Measurements from ENCODE around the gene TIAM2.

TIAM2 gene

DNA sequence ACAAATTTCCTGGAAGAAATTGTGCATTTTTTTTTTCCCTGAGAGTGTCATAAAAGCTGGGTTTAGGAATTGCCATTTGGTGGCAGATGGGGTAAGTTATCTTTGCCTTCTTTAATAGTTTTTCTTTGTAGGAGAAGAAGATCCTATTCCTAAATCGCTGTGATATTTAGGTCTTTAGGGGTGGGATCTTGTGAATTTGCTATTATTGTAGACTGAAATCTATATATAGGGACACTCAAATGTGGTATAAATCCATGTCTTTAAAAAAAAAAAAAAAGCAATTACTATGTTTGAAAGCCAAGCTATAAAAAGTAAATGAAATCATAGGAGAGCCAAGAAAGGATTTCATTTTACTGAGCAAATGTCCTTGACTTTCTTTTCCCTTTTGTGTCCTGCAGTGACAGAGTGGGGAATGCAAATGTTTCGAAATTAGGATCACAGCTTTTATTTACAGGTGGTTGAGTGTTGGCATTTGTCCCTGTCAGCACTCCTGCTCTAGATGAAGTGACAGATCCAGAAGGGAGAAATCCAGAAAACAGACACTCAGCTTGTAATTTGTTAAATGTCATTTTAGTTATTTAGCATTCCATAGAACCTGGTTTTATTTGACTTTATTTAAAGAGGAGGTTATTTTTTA, 29.4 kb downstream of the TIAM2 start:
- TF ChIP-seq ZNF274 (IDR thresholded peaks at IDR 0.05; ENCODE audit: low read depth, low read length), result no peak
- no peak overlapping the region for H3K4me3 ChIP-seq (ENCODE audit: low read length)

DNA sequence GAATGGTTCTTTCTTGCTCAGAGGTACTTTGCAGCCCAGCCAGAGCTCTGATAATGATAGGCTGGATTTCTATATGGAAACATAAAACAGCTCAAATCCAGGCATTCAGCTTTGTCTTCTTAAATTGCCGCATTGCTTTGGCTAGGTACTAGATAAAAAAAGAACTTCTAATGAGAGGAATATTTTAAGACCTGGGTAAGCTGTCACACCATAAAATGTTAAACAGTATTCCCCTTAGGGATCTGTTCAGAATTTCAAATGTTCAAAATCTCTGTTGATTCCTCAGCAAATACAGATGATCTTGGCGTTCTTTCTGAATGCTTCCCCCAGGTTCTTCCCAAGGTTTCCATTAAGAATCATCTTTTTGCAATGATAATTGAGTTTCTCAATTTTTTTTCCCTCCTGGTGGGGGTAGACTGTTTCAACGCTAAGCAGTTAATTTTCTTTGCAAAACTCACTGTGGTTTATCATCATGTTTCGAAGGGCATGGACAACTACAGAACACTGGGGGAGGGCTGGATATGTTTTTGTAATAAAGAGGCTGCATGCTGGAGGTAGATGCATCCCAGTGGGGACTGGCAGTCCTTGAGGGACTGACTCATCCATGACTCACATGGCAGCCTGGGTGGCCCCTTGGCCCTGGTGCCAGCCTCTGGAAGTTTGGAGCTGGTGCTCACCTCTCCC, 31.0 kb downstream of the TIAM2 start:
- TF ChIP-seq ZNF274 (IDR thresholded peaks at IDR 0.05; ENCODE audit: low read depth, low read length), result no peak
- H3K4me3 ChIP-seq (ENCODE audit: low read length), result no peak overlapping the region

DNA sequence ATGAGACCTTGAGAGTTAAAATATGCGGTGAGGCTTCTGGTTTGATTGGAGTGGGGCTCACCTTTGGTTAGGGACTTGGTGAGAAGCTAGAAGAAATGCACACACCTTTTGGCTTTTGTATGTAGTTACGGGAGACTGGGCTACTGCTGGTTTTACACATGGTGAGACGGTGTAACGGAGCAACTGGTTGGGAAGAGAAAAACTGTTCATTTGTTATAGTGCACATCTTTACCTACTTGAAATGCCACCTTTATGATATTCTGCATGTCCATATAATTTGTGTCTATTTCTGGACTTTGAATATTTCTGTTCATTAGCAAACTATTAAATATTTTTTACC, 31.6 kb downstream of the TIAM2 start:
- no peak for TF ChIP-seq ZNF274 (IDR thresholded peaks at IDR 0.05; ENCODE audit: low read depth, low read length)
- H3K4me3 ChIP-seq (ENCODE audit: low read length), result no peak overlapping the region

DNA sequence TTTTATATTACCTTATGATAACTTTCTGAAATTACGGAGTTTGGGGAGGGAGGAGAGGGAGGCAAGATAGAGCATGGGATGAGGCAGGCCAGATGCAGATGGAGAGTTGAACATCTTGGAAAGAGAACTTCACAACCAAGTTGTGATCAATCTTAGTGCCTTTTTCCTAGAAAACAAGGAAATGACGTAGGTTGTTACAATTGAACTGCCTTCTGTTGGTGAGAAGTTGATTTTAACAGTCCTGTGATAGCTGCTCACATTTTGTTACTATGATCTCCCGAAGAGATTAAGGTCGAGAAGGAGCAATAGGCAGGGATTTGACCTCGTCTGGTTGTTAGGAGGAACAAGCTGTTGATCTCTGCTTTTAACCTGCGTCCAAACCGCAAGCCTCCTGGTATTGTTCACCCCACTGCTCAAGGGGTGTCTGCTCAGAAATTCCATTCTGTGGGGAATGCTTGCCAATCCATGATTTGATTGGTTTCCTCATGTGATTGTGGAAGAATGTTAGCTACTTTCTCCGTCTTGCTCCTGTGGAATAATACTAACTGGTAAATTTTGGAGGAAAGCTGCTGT, 35.1 kb downstream of the TIAM2 start:
- no peak for TF ChIP-seq ZNF274 (IDR thresholded peaks at IDR 0.05; ENCODE audit: low read depth, low read length)
- no peak overlapping the region for H3K4me3 ChIP-seq (ENCODE audit: low read length)

DNA sequence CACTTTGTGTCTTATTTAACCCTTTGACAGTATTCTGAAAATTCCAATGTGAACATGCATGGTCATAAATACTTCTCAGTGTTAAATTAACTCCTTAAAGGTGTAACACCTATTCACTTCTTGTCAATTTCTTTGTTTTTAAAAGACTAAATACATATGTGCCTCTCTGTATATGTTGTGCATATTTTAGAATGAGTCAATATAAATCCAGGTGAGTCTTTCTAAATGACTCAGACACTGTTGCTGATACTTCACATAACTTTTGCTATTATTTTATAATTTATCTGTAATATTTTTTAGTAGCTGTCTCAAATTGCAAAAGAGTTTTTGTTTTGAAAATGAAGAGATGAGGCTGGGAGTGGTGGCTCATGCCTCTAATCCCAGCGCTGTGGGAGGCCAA, 36.0 kb downstream of the TIAM2 start:
- no peak overlapping the region for H3K4me3 ChIP-seq (ENCODE audit: low read length)
- TF ChIP-seq ZNF274 (IDR thresholded peaks at IDR 0.05; ENCODE audit: low read depth, low read length), result no peak

DNA sequence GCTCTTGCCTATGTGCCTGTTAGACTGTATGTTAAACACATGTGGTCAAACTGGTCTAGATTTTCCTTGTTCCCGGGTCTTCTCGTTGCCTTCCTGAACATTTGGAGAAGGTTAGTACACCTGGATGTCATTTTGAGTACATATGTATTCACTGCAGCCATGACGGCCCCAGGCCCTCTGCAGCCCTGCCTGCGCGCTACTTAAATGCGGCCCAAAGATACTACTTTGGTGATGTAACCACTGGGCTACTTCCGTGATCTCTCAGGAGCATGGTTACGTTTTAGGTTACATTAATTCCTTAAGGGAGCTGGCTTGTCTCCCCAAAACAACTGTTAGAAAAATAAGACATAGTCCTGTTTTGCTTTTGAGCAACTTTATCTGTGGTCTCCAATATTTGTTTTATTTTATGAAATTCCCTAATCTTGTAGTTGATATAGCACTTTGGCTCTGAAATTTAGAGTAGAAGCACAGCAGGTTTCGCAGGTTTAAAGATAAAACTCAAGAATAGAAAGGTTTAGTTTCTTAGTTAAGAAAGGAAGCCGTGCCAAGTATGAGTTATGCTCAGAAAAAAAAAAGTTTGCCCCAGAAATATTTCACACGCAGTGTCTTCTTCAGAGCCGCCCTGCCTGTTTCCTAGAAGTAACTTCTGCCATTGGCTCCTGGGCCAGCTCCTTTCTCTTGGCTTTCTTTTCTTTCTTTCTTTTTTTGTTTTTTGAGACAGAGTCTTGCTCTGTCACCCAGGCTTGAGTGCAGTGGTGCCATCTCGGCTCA, 38.1 kb downstream of the TIAM2 start:
- no peak for TF ChIP-seq ZNF274 (IDR thresholded peaks at IDR 0.05; ENCODE audit: low read depth, low read length)

DNA sequence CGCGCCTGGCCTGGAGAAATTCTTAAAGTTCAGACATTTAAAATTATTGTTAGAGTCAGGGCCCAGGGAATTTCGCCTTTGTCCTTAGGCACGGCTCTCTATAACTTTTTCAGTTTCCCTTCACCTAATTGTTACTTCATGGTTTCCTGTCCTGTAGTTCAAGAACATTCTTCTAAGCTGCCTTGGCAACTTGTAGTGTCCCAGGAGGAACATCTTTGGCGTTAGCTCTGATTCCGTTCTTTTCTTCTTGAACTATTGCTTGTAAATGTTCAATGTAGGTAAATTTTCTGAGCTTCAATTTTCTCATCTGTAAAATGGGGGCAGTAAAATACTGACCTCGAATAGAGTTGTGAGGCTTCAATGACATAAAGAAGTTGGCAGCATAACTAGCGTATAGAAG, 41.8 kb downstream of the TIAM2 start:
- TF ChIP-seq ZNF274 (IDR thresholded peaks at IDR 0.05; ENCODE audit: low read depth, low read length), result no peak

More for the DNA sequence above, 38.1 kb downstream of the TIAM2 start:
- no peak overlapping the region for H3K4me3 ChIP-seq (ENCODE audit: low read length)

DNA sequence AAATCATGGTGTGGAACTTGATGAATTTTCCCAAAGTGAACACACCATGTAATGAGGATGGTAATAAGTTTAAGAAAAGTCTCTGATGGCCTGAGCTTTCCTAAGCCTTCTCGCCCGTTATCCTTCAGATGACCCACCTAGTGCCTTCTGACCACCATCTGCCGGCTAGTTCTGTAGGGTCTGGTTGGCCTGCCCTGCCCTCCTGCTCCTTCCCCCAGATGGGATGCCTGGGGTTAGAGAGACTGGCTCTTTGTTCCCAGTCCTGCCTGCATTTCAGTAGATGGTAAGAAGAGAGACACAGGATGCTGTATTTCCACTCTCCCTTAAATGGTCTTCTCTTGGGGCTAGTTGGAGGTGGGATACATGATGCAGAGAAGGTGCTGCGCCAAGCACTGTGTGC, 43.0 kb downstream of the TIAM2 start:
- no peak for TF ChIP-seq ZNF274 (IDR thresholded peaks at IDR 0.05; ENCODE audit: low read depth, low read length)
- H3K4me3 ChIP-seq (ENCODE audit: low read length), result no peak overlapping the region

More for the DNA sequence above, 41.8 kb downstream of the TIAM2 start:
- H3K4me3 ChIP-seq (ENCODE audit: low read length), result no peak overlapping the region

DNA sequence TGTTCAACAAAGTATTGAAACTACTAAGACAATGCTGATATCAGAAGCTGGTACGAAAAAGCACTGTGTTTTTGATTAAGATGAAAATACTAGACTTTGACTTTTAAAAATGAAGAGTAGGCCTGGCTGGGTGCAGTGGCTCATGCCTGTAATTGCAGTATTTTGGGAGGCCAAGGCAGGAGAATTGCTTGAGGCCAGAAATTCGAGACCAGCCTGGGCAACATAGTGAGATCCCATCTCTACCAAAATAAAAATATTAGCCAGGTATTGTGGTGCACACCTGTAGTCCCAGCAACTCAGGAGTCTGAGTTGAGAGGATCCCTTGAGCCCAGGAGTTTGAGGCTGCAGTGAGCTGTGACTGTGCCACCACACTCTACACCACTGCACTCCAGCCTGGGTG, 43.4 kb downstream of the TIAM2 start:
- TF ChIP-seq ZNF274 (IDR thresholded peaks at IDR 0.05; ENCODE audit: low read depth, low read length), result no peak
- H3K4me3 ChIP-seq (ENCODE audit: low read length), result no peak overlapping the region

DNA sequence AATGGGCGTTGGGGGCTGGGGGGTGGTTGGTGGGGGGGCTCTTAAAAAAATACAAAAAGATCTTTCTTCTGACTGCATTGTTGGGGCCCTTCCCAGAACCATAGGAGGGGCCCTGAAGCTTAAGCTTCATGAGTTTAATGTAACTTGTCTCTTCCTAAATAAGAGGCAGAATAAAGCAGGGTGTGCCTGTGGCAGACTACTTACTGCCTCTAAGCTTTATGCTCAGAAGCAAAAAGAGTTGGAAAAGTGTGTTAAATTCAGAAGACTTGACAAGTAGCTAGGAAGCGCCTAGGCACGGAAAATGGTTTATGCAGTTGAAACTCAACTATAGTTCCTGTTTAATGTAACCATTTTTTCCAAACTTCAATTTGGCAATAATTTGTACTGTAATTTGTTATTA, 44.5 kb downstream of the TIAM2 start:
- no peak overlapping the region for H3K4me3 ChIP-seq (ENCODE audit: low read length)
- TF ChIP-seq ZNF274 (IDR thresholded peaks at IDR 0.05; ENCODE audit: low read depth, low read length), result no peak

DNA sequence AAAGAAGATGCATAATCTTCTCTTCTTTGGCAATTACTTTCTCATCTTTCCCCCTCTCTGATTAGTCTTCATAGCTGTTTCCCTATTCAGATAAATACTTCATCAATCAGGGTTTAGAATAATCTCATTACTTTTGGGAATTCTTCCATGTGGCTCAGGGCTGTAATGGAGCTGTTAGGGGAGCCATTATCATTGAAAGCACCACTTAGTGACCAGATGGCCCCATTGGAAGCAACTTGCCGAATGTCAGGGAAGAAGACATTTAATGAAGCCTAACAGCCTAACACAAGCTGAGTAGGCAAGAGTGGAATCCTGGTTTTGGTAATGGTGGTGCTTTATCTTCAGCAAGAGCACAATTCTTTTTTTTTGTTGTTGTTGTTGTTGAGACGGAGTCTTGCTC, 45.0 kb downstream of the TIAM2 start:
- no peak overlapping the region for H3K4me3 ChIP-seq (ENCODE audit: low read length)
- TF ChIP-seq ZNF274 (IDR thresholded peaks at IDR 0.05; ENCODE audit: low read depth, low read length), result no peak

DNA sequence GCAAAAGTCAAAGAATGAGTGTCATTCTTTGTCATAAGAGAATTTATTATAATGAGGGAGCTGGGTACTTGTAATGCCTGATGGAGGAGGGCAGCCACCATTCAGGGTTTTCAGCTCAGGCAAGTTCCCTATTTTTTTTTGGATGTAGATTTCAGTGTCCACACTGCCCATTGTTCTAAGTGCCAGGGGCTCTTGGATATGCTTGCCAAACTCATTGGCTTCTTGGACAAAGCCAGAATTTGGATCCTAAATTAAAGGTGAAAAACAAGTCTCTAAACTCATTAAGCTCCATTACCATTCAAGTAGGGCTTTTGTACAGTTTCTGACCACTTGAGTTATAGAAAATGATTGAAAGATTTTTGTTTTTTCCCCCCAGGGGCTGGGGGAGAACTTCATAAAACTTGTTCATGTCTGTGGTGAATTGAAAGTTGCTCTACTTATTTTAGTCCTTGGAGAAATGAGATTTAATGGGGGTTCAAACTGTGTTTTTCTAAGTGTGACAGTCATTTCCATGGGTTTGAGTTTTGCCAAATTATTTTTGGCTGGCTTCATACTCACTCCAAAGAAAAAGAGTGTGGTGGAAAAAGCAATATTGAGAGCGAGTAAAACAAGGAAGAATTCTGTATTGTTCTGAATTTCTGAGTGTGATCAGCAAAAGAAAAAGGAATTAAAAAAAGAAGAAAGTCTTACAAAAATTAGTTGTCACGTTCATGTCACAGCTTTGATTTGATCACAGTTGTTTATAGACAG, 46.0 kb downstream of the TIAM2 start:
- no peak for TF ChIP-seq ZNF274 (IDR thresholded peaks at IDR 0.05; ENCODE audit: low read depth, low read length)

DNA sequence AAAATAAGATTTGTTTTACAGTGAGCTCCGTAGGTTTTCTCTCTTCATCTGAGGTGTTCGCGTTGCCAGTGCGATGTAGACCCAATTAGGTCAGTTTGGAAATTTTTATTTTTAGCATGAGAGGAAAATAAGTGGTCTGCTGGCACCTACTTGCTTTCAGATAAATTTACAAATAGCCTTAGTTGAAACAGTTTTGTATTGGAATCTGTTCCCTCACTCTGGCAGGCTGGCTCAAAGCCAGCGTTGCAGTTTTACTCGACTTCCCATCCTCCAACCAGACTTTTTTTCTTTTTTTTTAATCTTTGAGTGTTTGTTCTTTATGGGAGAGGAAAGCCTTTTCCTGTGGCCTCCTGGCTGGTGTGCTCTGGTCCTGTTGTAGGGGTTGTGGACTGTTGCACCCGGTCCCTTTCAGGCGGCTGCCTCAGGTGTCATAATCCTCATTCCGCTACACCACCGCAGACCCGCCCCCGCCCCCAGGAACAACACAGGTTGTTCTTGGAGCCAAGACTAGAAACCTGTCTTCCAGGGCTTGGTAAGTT, 46.7 kb downstream of the TIAM2 start:
- no peak for TF ChIP-seq ZNF274 (IDR thresholded peaks at IDR 0.05; ENCODE audit: low read depth, low read length)
- no peak overlapping the region for H3K4me3 ChIP-seq (ENCODE audit: low read length)

More for the DNA sequence above, 46.0 kb downstream of the TIAM2 start:
- H3K4me3 ChIP-seq (ENCODE audit: low read length), result no peak overlapping the region

DNA sequence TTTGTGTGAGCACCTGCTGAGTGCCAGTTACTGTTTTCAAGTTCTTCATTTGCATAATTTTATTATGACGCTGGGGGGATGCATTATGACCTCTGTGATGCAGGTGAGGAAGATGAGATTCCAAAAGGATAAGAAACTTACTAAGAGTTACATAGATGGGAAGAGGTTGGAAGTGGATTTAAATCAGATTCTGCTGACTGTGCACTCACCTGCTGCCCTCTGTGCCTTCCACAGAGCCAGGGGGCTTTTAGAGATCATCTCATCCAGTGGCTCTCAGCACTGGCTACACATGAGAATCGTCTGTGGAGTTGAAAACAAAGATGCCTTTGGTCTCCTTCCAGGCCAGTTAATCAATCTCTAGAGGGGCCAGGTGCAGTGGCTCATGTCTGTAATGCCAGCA, 47.9 kb downstream of the TIAM2 start:
- TF ChIP-seq ZNF274 (IDR thresholded peaks at IDR 0.05; ENCODE audit: low read depth, low read length), result no peak

More for the DNA sequence above, 47.9 kb downstream of the TIAM2 start:
- no peak overlapping the region for H3K4me3 ChIP-seq (ENCODE audit: low read length)
